ENCODE data around the gene RBAK. TPM values are rescaled to one million over a fixed set of nuclear protein-coding genes. Genes with fewer than 3 reads are reported as not detected.
"Not testable (repeated sequence)": the region's sequence is repeated elsewhere in the genome, so short reads cannot be mapped to it uniquely, and the experiment has no call there.

RBAK gene
- 6.3 TPM for total RNA-seq

DNA sequence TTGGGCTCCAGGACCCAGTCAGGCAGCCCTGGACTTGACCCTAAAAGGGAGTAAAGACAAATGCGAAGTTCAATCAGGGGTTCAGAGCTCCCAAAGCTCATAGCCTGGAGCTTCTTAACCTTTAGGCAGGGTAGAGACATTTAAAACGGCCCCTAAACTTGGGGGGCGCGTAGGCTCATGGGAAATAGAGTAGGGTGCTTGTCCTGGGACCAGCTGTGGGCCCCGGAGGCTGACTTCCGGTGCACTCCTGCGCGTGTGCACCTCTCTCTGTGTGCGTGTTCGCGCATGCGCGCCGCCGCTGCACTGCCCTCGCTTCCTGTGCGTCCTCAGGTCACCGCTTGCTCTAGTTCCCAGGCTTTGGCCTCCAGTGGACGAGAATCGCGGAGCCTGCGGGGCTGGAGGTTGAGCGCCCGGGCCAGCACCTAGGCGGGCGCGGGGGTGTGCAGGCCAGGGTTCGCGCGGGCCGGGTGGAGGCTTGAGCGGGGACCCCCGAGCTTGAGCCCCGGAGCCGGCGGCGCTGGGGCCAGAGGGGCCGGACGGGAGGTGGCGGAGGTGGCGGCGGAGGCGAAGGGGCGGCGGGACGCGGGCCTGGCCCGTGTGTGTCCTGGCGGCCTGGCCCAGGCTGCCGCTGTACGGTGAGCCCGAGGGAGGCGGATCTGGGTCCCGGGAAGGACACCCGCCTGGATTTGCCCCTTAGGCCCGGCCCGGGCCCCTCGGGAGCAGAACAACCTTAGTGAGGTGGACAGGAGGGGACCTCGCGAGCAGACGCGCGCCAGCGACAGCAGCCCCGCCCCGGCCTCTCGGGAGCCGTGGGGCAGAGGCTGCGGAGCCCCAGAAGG is at the start of gene RBAK:
Gene RBAK (plus strand): TSS at position 303 of the 839 bp plus-strand sequence. CDS start 2,217 bp downstream, outside the sequence.
- Histone ChIP-seq H3K27me3 (ENCODE audit: control insufficient read depth in 3 of 3, insufficient read depth in 3 of 3, low read length in 3 of 3) (no peaks in the 10 kb centered on the region), H3K9ac (ENCODE audit: low read depth in 1 of 3, low read length in 3 of 3) (peak within 1 kb of the TSS; percentile 74 to 86 (median 83)), H3K4me1 (ENCODE audit: control insufficient read depth in 3 of 3, insufficient read depth in 3 of 3, low read length in 3 of 3) (peaks cover 4 to 7% (median 5%) of the 10 kb centered on the region in 3 donors), H3K36me3 (ENCODE audit: control insufficient read depth in 3 of 3, insufficient read depth in 3 of 3, low read length in 3 of 3) (peaks cover 5 to 18% (median 13%) of the 10 kb centered on the region in 3 donors), H3K27ac (ENCODE audit: low read depth, low read length) (peak within 1 kb of the TSS; percentile 58), H3K4me3 (ENCODE audit: low read length in 3 of 3) (peak within 1 kb of the TSS; percentile 79 to 83 (median 81)), H3K9me3 (ENCODE audit: control insufficient read depth in 3 of 3, low read length in 3 of 3) (peaks cover 0 to 4% (median 0%) of the 10 kb centered on the region in 3 donors)

- H3K4me1 ChIP-seq (ENCODE audit: control insufficient read depth in 3 of 3, insufficient read depth in 3 of 3, low read length in 3 of 3): no peaks in the 10 kb centered on the region
- no peak overlapping the region for H3K27ac ChIP-seq (ENCODE audit: low read depth, low read length)
- no peaks in the 10 kb centered on the region for H3K27me3 ChIP-seq (ENCODE audit: control insufficient read depth in 3 of 3, insufficient read depth in 3 of 3, low read length in 3 of 3)
- no peak overlapping the region for H3K9ac ChIP-seq (ENCODE audit: low read depth in 1 of 3, low read length in 3 of 3)
- no peak overlapping the region for H3K4me3 ChIP-seq (ENCODE audit: low read length in 3 of 3)
- H3K9me3 ChIP-seq (ENCODE audit: control insufficient read depth in 3 of 3, low read length in 3 of 3): no peaks in the 10 kb centered on the region
- peaks cover 28 to 62% (median 33%) of the 10 kb centered on the region in 3 donors for H3K36me3 ChIP-seq (ENCODE audit: control insufficient read depth in 3 of 3, insufficient read depth in 3 of 3, low read length in 3 of 3)
Measured at GRCh38 chr7:4996696-4997222, 48.9 kb upstream of the RBAK start.

GRCh38 chr7:4998244-4998643 is 47.4 kb upstream of the RBAK start:
- Histone ChIP-seq H3K27me3 (ENCODE audit: control insufficient read depth in 3 of 3, insufficient read depth in 3 of 3, low read length in 3 of 3) (no peaks in the 10 kb centered on the region), H3K9ac (ENCODE audit: low read depth in 1 of 3, low read length in 3 of 3) (no peak overlapping the region), H3K9me3 (ENCODE audit: control insufficient read depth in 3 of 3, low read length in 3 of 3) (no peaks in the 10 kb centered on the region), H3K4me3 (ENCODE audit: low read length in 3 of 3) (no peak overlapping the region), H3K4me1 (ENCODE audit: control insufficient read depth in 3 of 3, insufficient read depth in 3 of 3, low read length in 3 of 3) (no peaks in the 10 kb centered on the region), H3K27ac (ENCODE audit: low read depth, low read length) (no peak overlapping the region), H3K36me3 (ENCODE audit: control insufficient read depth in 3 of 3, insufficient read depth in 3 of 3, low read length in 3 of 3) (peaks cover 23 to 50% (median 26%) of the 10 kb centered on the region in 3 donors)

DNA sequence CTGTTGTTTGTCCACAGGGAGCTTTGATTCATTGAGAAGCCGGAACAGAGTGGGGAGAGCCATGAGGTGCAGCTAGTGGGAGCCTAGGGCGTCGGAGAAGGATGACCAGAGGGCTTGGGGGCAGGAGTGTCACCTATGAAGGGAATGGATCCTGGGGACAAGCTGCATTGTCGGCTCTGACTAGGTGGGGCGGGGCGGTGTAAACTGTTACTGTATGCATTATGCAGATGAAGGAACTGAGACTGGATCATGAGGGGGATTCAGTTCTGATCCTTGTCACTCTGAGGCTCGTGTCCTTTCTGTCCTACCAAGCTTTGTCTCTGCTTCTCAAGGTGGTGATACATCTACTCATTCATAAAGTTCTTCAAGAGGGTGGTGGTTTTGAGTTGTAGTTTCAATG is 46.8 kb upstream of the RBAK start:
- H3K9ac ChIP-seq (ENCODE audit: low read depth in 1 of 3, low read length in 3 of 3): no peak overlapping the region
- no peaks in the 10 kb centered on the region for H3K27me3 ChIP-seq (ENCODE audit: control insufficient read depth in 3 of 3, insufficient read depth in 3 of 3, low read length in 3 of 3)
- peaks cover 21 to 44% (median 23%) of the 10 kb centered on the region in 3 donors for H3K36me3 ChIP-seq (ENCODE audit: control insufficient read depth in 3 of 3, insufficient read depth in 3 of 3, low read length in 3 of 3)
- no peak overlapping the region for H3K27ac ChIP-seq (ENCODE audit: low read depth, low read length)
- no peaks in the 10 kb centered on the region for H3K4me1 ChIP-seq (ENCODE audit: control insufficient read depth in 3 of 3, insufficient read depth in 3 of 3, low read length in 3 of 3)
- H3K4me3 ChIP-seq (ENCODE audit: low read length in 3 of 3): no peak overlapping the region
- no peaks in the 10 kb centered on the region for H3K9me3 ChIP-seq (ENCODE audit: control insufficient read depth in 3 of 3, low read length in 3 of 3)

DNA sequence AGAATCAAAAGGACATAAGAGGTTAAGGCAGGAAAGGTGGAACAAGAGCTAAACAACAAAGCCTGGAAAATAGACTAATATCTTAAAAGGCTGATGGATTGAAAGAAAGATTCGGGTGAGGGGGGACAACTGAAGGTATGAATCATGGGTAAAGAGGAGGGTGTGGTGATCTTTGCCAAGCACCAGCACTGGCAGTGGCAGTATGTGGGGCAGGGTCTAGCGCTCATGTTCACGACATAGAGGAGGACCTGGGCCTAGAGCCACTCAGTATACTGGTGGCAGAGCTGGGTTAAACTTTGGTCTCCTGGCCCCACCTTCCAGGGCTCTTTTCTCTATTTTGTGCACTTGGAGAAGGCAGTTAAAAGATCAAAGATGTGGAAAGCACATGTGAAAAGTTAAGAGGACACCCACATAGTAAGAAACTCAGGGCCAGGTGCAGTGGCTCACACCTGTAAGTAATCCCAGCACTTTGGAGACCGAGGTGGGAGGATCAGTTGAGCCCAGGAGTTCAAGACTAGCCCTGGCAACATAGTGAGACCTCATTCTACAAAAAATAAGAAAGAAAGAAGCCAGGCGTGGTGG is 46.2 kb upstream of the RBAK start:
- H3K27me3 ChIP-seq (ENCODE audit: control insufficient read depth in 3 of 3, insufficient read depth in 3 of 3, low read length in 3 of 3): no peaks in the 10 kb centered on the region
- peaks cover 18 to 41% (median 18%) of the 10 kb centered on the region in 3 donors for H3K36me3 ChIP-seq (ENCODE audit: control insufficient read depth in 3 of 3, insufficient read depth in 3 of 3, low read length in 3 of 3)
- no peak overlapping the region for H3K27ac ChIP-seq (ENCODE audit: low read depth, low read length)
- H3K4me3 ChIP-seq (ENCODE audit: low read length in 3 of 3): no peak overlapping the region
- H3K9ac ChIP-seq (ENCODE audit: low read depth in 1 of 3, low read length in 3 of 3): no peak overlapping the region
- no peaks in the 10 kb centered on the region for H3K4me1 ChIP-seq (ENCODE audit: control insufficient read depth in 3 of 3, insufficient read depth in 3 of 3, low read length in 3 of 3)
- H3K9me3 ChIP-seq (ENCODE audit: control insufficient read depth in 3 of 3, low read length in 3 of 3): no peaks in the 10 kb centered on the region

DNA sequence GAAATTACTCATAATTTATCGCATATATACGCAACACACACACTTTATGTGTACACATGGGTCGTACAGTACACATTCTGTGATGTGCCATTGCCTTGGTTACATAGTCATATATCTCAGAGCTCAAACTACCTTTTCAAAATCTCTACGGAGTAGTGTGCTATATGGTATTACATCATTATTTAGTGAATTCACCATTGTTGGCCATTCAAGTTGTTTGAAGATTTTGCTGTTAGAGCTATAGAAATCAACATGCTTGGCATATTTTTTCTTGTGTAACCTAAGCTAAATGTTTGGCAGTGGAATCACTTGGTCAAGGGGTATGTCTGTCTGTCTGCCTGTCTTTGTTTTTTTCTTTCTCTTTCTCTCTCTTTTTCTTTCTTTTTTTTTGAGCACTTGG is 44.7 kb upstream of the RBAK start:
- H3K9me3 ChIP-seq (ENCODE audit: control insufficient read depth in 3 of 3, low read length in 3 of 3): no peaks in the 10 kb centered on the region
- H3K4me3 ChIP-seq (ENCODE audit: low read length in 3 of 3): no peak overlapping the region
- H3K9ac ChIP-seq (ENCODE audit: low read depth in 1 of 3, low read length in 3 of 3): no peak overlapping the region
- H3K36me3 ChIP-seq (ENCODE audit: control insufficient read depth in 3 of 3, insufficient read depth in 3 of 3, low read length in 3 of 3): peaks cover 9 to 29% (median 12%) of the 10 kb centered on the region in 3 donors
- H3K4me1 ChIP-seq (ENCODE audit: control insufficient read depth in 3 of 3, insufficient read depth in 3 of 3, low read length in 3 of 3): no peaks in the 10 kb centered on the region
- H3K27ac ChIP-seq (ENCODE audit: low read depth, low read length): no peak overlapping the region
- no peaks in the 10 kb centered on the region for H3K27me3 ChIP-seq (ENCODE audit: control insufficient read depth in 3 of 3, insufficient read depth in 3 of 3, low read length in 3 of 3)

- Histone ChIP-seq H3K9me3 (ENCODE audit: control insufficient read depth in 3 of 3, low read length in 3 of 3) (no peaks in the 10 kb centered on the region), H3K27me3 (ENCODE audit: control insufficient read depth in 3 of 3, insufficient read depth in 3 of 3, low read length in 3 of 3) (no peaks in the 10 kb centered on the region), H3K4me3 (ENCODE audit: low read length in 3 of 3) (no peak overlapping the region), H3K9ac (ENCODE audit: low read depth in 1 of 3, low read length in 3 of 3) (no peak overlapping the region), H3K4me1 (ENCODE audit: control insufficient read depth in 3 of 3, insufficient read depth in 3 of 3, low read length in 3 of 3) (no peaks in the 10 kb centered on the region), H3K36me3 (ENCODE audit: control insufficient read depth in 3 of 3, insufficient read depth in 3 of 3, low read length in 3 of 3) (peaks cover 3 to 21% (median 7%) of the 10 kb centered on the region in 3 donors), H3K27ac (ENCODE audit: low read depth, low read length) (no peak overlapping the region)
Measured at GRCh38 chr7:5001911-5002310, 43.7 kb upstream of the RBAK start.

DNA sequence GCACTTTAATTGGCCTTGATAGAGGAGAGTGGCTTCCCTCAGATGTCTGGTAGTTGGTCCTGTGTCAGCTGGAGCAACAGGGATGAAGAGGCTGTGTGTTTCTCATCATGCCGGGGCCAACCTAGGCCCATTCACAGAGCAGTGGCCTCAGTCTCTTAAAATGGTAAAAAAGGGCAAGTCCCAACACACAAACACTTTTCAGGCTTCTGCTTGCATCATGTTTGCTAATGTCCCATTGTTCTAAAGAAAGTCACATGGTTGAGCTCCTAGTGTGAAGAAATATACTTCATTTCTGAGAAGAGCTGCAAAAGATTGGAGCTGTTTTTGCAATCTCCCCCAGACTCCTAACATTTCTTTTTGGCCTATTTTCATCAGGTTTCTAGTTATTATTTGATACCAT is 40.6 kb upstream of the RBAK start:
- Histone ChIP-seq H3K9me3 (ENCODE audit: control insufficient read depth in 3 of 3, low read length in 3 of 3) (no peaks in the 10 kb centered on the region), H3K27ac (ENCODE audit: low read depth, low read length) (no peak overlapping the region), H3K4me1 (ENCODE audit: control insufficient read depth in 3 of 3, insufficient read depth in 3 of 3, low read length in 3 of 3) (no peaks in the 10 kb centered on the region), H3K4me3 (ENCODE audit: low read length in 3 of 3) (no peak overlapping the region), H3K9ac (ENCODE audit: low read depth in 1 of 3, low read length in 3 of 3) (no peak overlapping the region), H3K36me3 (ENCODE audit: control insufficient read depth in 3 of 3, insufficient read depth in 3 of 3, low read length in 3 of 3) (peaks cover 0 to 4% (median 2%) of the 10 kb centered on the region in 3 donors), H3K27me3 (ENCODE audit: control insufficient read depth in 3 of 3, insufficient read depth in 3 of 3, low read length in 3 of 3) (no peaks in the 10 kb centered on the region)

- Histone ChIP-seq H3K9me3 (ENCODE audit: control insufficient read depth in 3 of 3, low read length in 3 of 3) (no peaks in the 10 kb centered on the region), H3K4me3 (ENCODE audit: low read length in 3 of 3) (no peak overlapping the region), H3K36me3 (ENCODE audit: control insufficient read depth in 3 of 3, insufficient read depth in 3 of 3, low read length in 3 of 3) (peaks cover 0 to 5% (median 4%) of the 10 kb centered on the region in 3 donors), H3K4me1 (ENCODE audit: control insufficient read depth in 3 of 3, insufficient read depth in 3 of 3, low read length in 3 of 3) (no peaks in the 10 kb centered on the region), H3K9ac (ENCODE audit: low read depth in 1 of 3, low read length in 3 of 3) (no peak overlapping the region), H3K27me3 (ENCODE audit: control insufficient read depth in 3 of 3, insufficient read depth in 3 of 3, low read length in 3 of 3) (no peaks in the 10 kb centered on the region), H3K27ac (ENCODE audit: low read depth, low read length) (no peak overlapping the region)
Measured at GRCh38 chr7:5012985-5013384, 32.7 kb upstream of the RBAK start.

GRCh38 chr7:5015936-5016335 is 29.7 kb upstream of the RBAK start:
- not testable (repeated sequence) for H3K9me3 ChIP-seq (ENCODE audit: control insufficient read depth in 3 of 3, low read length in 3 of 3); H3K4me1 ChIP-seq (ENCODE audit: control insufficient read depth in 3 of 3, insufficient read depth in 3 of 3, low read length in 3 of 3); H3K4me3 ChIP-seq (ENCODE audit: low read length in 3 of 3); H3K36me3 ChIP-seq (ENCODE audit: control insufficient read depth in 3 of 3, insufficient read depth in 3 of 3, low read length in 3 of 3); H3K27me3 ChIP-seq (ENCODE audit: control insufficient read depth in 3 of 3, insufficient read depth in 3 of 3, low read length in 3 of 3); H3K27ac ChIP-seq (ENCODE audit: low read depth, low read length); H3K9ac ChIP-seq (ENCODE audit: low read depth in 1 of 3, low read length in 3 of 3)

Data from skeletal muscle tissue (tissue), 4 donors.